ENCODE results near the gene CDKN2B-AS1. TPM values are rescaled to one million over a fixed set of nuclear protein-coding genes. Genes with fewer than 3 reads are reported as not detected.

The CDKN2B-AS1 gene
- total and polyA plus RNA-seq, 12 donors = 0.13 to 2.5 (median 0.74) TPM; not detected in 1

GRCh38 chr9:22049411-22049810 lies 54.8 kb downstream of the CDKN2B-AS1 start:
- no peak for DNase-seq
- Histone ChIP-seq H3K4me3 (no peak overlapping the region), H3K27me3 (no peaks in the 10 kb centered on the region), H3K4me1 (replicated peaks in 1 of 2) (no peaks in the 10 kb centered on the region), H3K27ac (no peak overlapping the region), H3K9me3 (replicated peaks in 1 of 3) (no peaks in the 10 kb centered on the region), H3K36me3 (replicated peaks in 1 of 2) (no peaks in the 10 kb centered on the region)
- 89 to 100% (median 95%) methylated on average over 1 of the region's 1 CpG for WGBS, 4 donors
- no peak for TF ChIP-seq CTCF (IDR thresholded peaks at IDR 0.05)
- TF ChIP-seq POLR2A (IDR thresholded peaks at IDR 0.05) = no peak
- intact Hi-C loops (cut with DNase I) = no loop called here

GRCh38 chr9:22050924-22051323 lies 56.3 kb downstream of the CDKN2B-AS1 start:
- no peak for DNase-seq
- 69 to 84% (median 70%) methylated on average over 4 of the region's 4 CpGs for WGBS, 4 donors
- H3K27ac ChIP-seq = no peak overlapping the region
- H3K36me3 ChIP-seq (replicated peaks in 1 of 2) = no peaks in the 10 kb centered on the region
- no peaks in the 10 kb centered on the region for H3K9me3 ChIP-seq (replicated peaks in 1 of 3)
- intact Hi-C loops (cut with DNase I) = loop anchor here in 1 of 2 donors (10.0 kb wide), 1 partner anchor 64 kb away; no protein-coding TSS in a partner anchor
- TF ChIP-seq POLR2A (IDR thresholded peaks at IDR 0.05) = no peak
- TF ChIP-seq CTCF (IDR thresholded peaks at IDR 0.05) = no peak
- no peaks in the 10 kb centered on the region for H3K27me3 ChIP-seq
- H3K4me3 ChIP-seq = no peak overlapping the region
- no peaks in the 10 kb centered on the region for H3K4me1 ChIP-seq (replicated peaks in 1 of 2)

GRCh38 chr9:22052376-22052945 lies 57.9 kb downstream of the CDKN2B-AS1 start:
- H3K4me3 ChIP-seq = no peak overlapping the region
- no peaks in the 10 kb centered on the region for H3K36me3 ChIP-seq (replicated peaks in 1 of 2)
- H3K9me3 ChIP-seq (replicated peaks in 1 of 3) = no peaks in the 10 kb centered on the region
- intact Hi-C loops (cut with DNase I) = loop anchor here in 1 of 2 donors (10.0 kb wide), 1 partner anchor 62 kb away; no protein-coding TSS in a partner anchor
- no peak overlapping the region for H3K27ac ChIP-seq
- WGBS, 4 donors = 41 to 50% (median 46%) methylated on average over 4 of the region's 4 CpGs
- H3K4me1 ChIP-seq (replicated peaks in 1 of 2) = no peaks in the 10 kb centered on the region
- H3K27me3 ChIP-seq = no peaks in the 10 kb centered on the region
- peak in 1 of 7 donors; percentile 13 for DNase-seq
- TF ChIP-seq CTCF (IDR thresholded peaks at IDR 0.05) = no peak
- no peak for TF ChIP-seq POLR2A (IDR thresholded peaks at IDR 0.05)

- WGBS, 4 donors = 56 to 72% (median 62%) methylated on average over 2 of the region's 2 CpGs
- Histone ChIP-seq H3K4me3 (no peak overlapping the region), H3K27ac (no peak overlapping the region), H3K4me1 (replicated peaks in 1 of 2) (no peaks in the 10 kb centered on the region), H3K36me3 (replicated peaks in 1 of 2) (no peaks in the 10 kb centered on the region), H3K27me3 (no peaks in the 10 kb centered on the region), H3K9me3 (replicated peaks in 1 of 3) (no peaks in the 10 kb centered on the region)
- intact Hi-C loops (cut with DNase I) = loop anchor here in 1 of 2 donors (10.0 kb wide), 1 partner anchor 62 kb away; no protein-coding TSS in a partner anchor
- TF ChIP-seq CTCF (IDR thresholded peaks at IDR 0.05) (no peak), POLR2A (IDR thresholded peaks at IDR 0.05) (no peak)
- no peak for DNase-seq
These were observed 58.6 kb downstream of the CDKN2B-AS1 start for GRCh38 chr9:22053178-22053577.
